ENCODE results near the gene SFMBT2.

DNA sequence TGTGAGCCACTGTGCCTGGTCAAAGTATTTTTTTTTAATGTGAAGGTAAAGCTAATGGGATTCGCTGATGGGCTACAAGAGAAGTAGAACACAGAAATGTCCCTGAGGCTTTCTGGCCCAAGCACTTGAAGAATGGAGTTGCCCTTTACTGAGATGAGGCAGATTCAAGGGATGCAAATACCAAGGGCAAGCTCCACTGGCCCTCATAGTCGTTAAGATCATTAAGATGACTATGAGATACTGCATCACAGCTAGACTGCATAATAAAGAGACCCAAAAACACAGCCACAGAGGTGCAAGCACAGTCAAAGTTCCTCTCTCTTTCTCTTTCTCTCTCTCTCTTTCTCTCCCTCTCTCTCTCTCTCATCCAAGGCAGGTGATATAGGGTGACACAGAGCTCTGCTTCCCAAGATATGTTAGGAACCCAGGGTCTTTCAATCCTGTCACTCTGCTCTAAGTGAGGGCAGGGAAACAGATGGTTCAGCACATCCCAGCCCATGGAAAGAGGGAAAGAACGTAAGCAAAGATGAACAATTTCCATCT is 117.4 kb downstream of the SFMBT2 start:
- TF ChIP-seq CC2D1A (CRISPR knock-in tag; IDR thresholded peaks at IDR 0.05), result no peak
- TF ChIP-seq, protein P1, sequence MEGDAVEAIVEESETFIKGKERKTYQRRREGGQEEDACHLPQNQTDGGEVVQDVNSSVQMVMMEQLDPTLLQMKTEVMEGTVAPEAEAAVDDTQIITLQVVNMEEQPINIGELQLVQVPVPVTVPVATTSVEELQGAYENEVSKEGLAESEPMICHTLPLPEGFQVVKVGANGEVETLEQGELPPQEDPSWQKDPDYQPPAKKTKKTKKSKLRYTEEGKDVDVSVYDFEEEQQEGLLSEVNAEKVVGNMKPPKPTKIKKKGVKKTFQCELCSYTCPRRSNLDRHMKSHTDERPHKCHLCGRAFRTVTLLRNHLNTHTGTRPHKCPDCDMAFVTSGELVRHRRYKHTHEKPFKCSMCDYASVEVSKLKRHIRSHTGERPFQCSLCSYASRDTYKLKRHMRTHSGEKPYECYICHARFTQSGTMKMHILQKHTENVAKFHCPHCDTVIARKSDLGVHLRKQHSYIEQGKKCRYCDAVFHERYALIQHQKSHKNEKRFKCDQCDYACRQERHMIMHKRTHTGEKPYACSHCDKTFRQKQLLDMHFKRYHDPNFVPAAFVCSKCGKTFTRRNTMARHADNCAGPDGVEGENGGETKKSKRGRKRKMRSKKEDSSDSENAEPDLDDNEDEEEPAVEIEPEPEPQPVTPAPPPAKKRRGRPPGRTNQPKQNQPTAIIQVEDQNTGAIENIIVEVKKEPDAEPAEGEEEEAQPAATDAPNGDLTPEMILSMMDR (CRISPR knock-in tag; IDR thresholded peaks at IDR 0.05), result no peak

All from HepG2 (cell line).